Uterus (tissue), 2 donors: ENCODE measurements around the gene ZNF407.

Experiments used
- POLR2A ChIP-seq, 2 donors: fragments of 450-650 bp; IDR thresholded peaks; one replicate each; pipeline ENCODE4 v1.6.1; 2016; ENCODE audit warnings: antibody characterized with exemption in 2 of 2, mild to moderate bottlenecking in 1 of 2, moderate library complexity in 1 of 2
- TF ChIP-seq, protein P1 (sequence below), 4 experiments: fragments of 200-600 bp in 2 of 4; fragments of 450-650 bp in 2 of 4; sonication (generic) in 2 of 4; IDR thresholded peaks; one replicate each; pipeline ENCODE4 v1.5.1; 2016 to 2019; ENCODE audit warnings: antibody characterized with exemption in 4 of 4, mild to moderate bottlenecking in 2 of 4, moderate library complexity in 1 of 4

DNA sequence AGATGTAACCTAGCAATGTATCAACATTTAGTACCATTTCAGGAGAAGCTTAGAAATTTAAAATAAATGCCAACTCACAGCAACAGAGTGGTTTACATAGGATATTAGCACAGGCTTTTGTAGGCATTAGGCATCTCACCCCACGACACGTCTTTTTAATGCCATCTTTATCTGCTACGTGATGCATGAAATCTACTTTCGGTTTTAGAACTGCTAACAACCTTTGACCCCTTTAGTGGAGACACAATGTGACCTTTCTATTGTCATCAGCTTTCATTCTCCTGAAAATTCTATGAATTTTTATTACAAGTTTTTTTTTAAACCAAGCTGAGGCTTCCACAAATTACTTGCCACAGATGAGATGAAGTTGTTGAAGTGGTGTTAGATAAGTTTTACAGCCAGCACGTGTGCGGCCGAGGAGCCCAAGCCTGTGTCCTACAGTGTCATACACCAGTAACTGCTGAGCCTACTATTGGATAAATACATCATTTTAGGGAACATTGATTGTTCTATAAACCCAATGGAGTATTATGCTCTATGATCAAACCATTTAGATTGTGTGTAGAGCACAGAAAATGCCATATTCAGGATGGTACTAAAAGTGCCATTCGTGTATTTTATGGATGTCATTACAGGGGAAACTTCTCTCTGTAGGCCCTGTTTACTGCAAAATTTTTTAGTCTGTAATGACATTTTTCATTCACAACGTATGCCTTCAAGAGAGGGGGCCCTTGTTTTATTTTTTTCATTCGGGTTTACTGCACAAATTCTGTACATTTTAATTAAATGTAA lies 459.7 kb downstream of the ZNF407 start:
- TF ChIP-seq, protein P1, sequence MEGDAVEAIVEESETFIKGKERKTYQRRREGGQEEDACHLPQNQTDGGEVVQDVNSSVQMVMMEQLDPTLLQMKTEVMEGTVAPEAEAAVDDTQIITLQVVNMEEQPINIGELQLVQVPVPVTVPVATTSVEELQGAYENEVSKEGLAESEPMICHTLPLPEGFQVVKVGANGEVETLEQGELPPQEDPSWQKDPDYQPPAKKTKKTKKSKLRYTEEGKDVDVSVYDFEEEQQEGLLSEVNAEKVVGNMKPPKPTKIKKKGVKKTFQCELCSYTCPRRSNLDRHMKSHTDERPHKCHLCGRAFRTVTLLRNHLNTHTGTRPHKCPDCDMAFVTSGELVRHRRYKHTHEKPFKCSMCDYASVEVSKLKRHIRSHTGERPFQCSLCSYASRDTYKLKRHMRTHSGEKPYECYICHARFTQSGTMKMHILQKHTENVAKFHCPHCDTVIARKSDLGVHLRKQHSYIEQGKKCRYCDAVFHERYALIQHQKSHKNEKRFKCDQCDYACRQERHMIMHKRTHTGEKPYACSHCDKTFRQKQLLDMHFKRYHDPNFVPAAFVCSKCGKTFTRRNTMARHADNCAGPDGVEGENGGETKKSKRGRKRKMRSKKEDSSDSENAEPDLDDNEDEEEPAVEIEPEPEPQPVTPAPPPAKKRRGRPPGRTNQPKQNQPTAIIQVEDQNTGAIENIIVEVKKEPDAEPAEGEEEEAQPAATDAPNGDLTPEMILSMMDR (IDR thresholded peaks at IDR 0.05) = no peak
- no peak for TF ChIP-seq POLR2A (IDR thresholded peaks at IDR 0.05)
